T47D (cell line): ENCODE results near the gene LGI2.

Source experiments
- DNase-seq, 2 experiments: peaks; one replicate each; pipeline versions ENCODE4 v3.0.0 to v3.0.0-alpha.2; 2011 to 2012; ENCODE audit warnings: low read depth in 1 of 2, low spot score in 1 of 2
- JUND ChIP-seq: IDR thresholded peaks from 2 replicates; pipeline ENCODE4 v1.6.1; 2012; ENCODE audit warnings: low read depth
- in situ Hi-C: cut with HindIII; loops from 2 replicates; pipeline ENCODE4 v1.10.0; 2016; ENCODE audit warnings: low sequenced_read_pairs, low pct_unique_long_range_greater_than_20kb

Gene LGI2

GRCh38 chr4:25001509-25001908 lies 29.2 kb downstream of the LGI2 start:
- TF ChIP-seq JUND = no peak
- in situ Hi-C loops = no loop called here
- DNase-seq = no peak

- no peak for DNase-seq
- no peak for TF ChIP-seq JUND
- in situ Hi-C loops = no loop called here
Measured at GRCh38 chr4:25000639-25001038, 30.1 kb downstream of the LGI2 start.

DNA sequence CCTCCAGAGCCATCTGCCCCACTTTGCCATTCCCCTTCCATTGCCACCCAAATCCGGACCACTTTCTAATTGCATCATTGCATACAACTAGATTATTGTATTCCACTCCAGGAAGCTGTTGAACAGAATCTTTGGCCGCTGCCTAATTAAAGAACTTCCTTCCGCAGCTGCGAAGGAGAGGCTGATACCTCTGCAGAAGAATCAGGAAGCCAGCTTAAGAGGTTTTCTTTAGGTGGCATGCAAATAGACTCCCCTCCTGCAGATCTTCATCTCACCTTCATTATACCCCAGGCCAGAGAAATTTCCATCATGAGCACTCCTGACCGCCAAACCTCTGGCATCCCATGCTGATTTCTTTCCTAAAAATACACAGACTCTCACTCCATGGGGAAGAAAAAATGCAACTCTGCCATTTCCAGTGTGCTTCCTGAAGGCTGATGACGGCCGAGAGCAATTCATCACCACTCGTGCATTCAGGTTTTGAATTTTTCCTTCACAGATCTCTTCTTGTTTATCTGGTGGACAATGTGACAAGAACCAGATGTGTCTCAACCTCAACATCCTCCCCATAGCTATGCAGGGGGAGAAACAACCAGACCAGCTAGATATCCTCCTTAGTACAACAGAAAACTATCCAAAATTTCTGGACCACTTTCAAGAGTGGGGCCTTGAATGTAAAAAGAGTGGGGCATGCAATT lies 31.2 kb downstream of the LGI2 start:
- no peak for TF ChIP-seq JUND
- in situ Hi-C loops = no loop called here
- DNase-seq = no peak

GRCh38 chr4:24995346-24995919 lies 35.3 kb downstream of the LGI2 start:
- TF ChIP-seq JUND = no peak
- no peak for DNase-seq
- in situ Hi-C loops = no loop called here

DNA sequence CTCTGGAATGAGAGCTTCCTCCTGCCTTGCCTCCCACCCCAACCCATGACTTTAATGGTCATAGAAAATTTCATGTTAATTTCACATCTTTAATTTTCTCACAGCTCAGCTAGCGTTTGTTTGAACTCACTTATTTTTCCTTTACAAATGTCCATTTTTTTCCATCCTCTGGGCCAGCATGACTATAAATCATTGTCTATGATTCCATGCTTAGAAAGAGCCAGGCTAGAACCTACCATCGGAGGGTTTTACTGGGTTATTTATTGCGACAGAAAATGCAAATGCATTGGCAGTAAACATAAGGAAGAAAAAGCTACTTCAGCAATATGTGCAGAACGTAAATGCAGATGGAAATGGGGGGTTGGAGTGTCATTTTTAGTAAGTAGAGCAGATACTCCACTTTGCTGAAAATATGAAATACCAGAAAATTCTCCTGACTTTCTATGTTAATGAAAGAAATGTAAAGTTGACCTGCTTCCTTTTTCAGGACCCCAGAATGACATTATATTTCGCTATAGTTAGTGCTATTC lies 37.1 kb downstream of the LGI2 start:
- in situ Hi-C loops = no loop called here
- TF ChIP-seq JUND = no peak
- DNase-seq = no peak

DNA sequence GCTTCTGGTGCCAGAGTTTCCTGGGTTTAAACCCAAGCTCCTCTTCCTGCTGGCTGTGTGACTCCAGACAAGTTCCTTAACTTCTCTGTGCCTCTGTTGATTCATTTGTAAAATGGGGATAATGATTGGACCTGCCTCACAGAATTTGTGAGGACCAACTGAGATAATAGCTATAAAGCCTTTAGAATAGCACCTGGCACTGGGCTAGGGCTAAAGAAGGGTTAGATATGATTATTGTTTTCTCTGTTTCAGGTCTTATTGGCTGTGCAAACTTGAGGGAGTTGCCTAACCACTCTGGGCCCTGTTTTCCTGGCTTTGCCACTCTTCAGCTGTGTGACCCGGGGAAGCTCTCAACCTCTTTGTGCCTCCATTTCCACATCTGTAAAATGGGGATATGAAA lies 37.8 kb downstream of the LGI2 start:
- no peak for DNase-seq
- TF ChIP-seq JUND = no peak
- in situ Hi-C loops = no loop called here

GRCh38 chr4:24991015-24991414 lies 39.7 kb downstream of the LGI2 start:
- no peak for DNase-seq
- TF ChIP-seq JUND = no peak
- in situ Hi-C loops = no loop called here

GRCh38 chr4:24989327-24989726 lies 41.4 kb downstream of the LGI2 start:
- DNase-seq = no peak
- no peak for TF ChIP-seq JUND
- in situ Hi-C loops = no loop called here

- in situ Hi-C loops = no loop called here
- TF ChIP-seq JUND = no peak
Measured at GRCh38 chr4:24988776-24989175, 42.0 kb downstream of the LGI2 start.

GRCh38 chr4:24984602-24985532 lies 45.9 kb downstream of the LGI2 start:
- no peak for DNase-seq
- in situ Hi-C loops = no loop called here

More at GRCh38 chr4:24988776-24989175, 42.0 kb downstream of the LGI2 start:
- DNase-seq = peak; percentile 53 to 79

GRCh38 chr4:24980740-24981139 lies 50.0 kb downstream of the LGI2 start:
- in situ Hi-C loops = no loop called here
- no peak for TF ChIP-seq JUND
- no peak for DNase-seq

More at GRCh38 chr4:24984602-24985532, 45.9 kb downstream of the LGI2 start:
- TF ChIP-seq JUND = no peak

- peak; percentile 13 to 60 for DNase-seq
- no peak for TF ChIP-seq JUND
- in situ Hi-C loops = no loop called here
Measured at GRCh38 chr4:24980064-24980690, 50.6 kb downstream of the LGI2 start.
